Left ventricle myocardium superior (tissue), 1 donor: ENCODE measurements around the gene KRTAP17-1. TPM values are rescaled to one million over a fixed set of nuclear protein-coding genes. Genes with fewer than 3 reads are reported as not detected.
A peak's percentile ranks its signal among the peaks of the same experiment; 100 is the strongest.
"Not testable (repeated sequence)": the region's sequence is repeated elsewhere in the genome, so short reads cannot be mapped to it uniquely, and the experiment has no call there.

Experiments
- ATAC-seq: fragments of 200-7000 bp; cut with Tn5 transposase; one replicate; pipeline ENCODE4 v1.9.1; 2020; ENCODE audit warnings: mild to moderate bottlenecking, moderate library complexity
- DNase-seq: peaks from one replicate; pipeline ENCODE4 v3.0.0-alpha.2; 2020
- intact Hi-C: fragments of 100-400 bp; cut with micrococcal nuclease; formaldehyde crosslinking; loops from one replicate; pipeline ENCODE4 v1.11.0; 2022
- total RNA-seq: library from RNA; stranded (reverse); fragmentation: NEBNext Ultra II Directional; extraction: Animal tissue kit (Norgen Biotek cat#: 25700); gene quantifications from one replicate; pipeline ENCODE4 v1.2.1, GENCODE V29; 2021
- donor health status: DM: no; HTN: yes; CAD: no; lungs with severe emphysema.

Gene KRTAP17-1
- total RNA-seq, 1 donor from 2014 or later = not detected

GRCh38 chr17:41315814-41316445 lies 420 bp upstream of the KRTAP17-1 start:
- ATAC-seq (no peak), DNase-seq (no peak)
- intact Hi-C loops = no loop called here

- DNase-seq (no peak), ATAC-seq (no peak)
- intact Hi-C loops = no loop called here
Observed at GRCh38 chr17:41311111-41311510, 4.4 kb downstream of the KRTAP17-1 start.

- intact Hi-C loops = no loop called here
- DNase-seq (no peak), ATAC-seq (no peak)
Observed at GRCh38 chr17:41308918-41309359, 6.6 kb downstream of the KRTAP17-1 start, which contains the start of gene KRTAP16-1. TSS of gene KRTAP16-1 (minus strand) at chr17:41309309. CDS start at chr17:41309253, 56 bp downstream.

- intact Hi-C loops = no loop called here
- ATAC-seq (peak; percentile 99), DNase-seq (peak; percentile 71)
Observed at GRCh38 chr17:41308251-41308917, 7.1 kb downstream of the KRTAP17-1 start.

- no peak for DNase-seq
- no peak for ATAC-seq
- intact Hi-C loops = no loop called here
Observed at GRCh38 chr17:41307647-41308046, 7.9 kb downstream of the KRTAP17-1 start.

- DNase-seq = no peak
- intact Hi-C loops = no loop called here
- no peak for ATAC-seq
Observed at GRCh38 chr17:41304091-41304490, 11.4 kb downstream of the KRTAP17-1 start.

GRCh38 chr17:41302981-41303380 lies 12.5 kb downstream of the KRTAP17-1 start:
- ATAC-seq (no peak), DNase-seq (no peak)
- intact Hi-C loops = no loop called here

GRCh38 chr17:41301916-41302901 lies 13.3 kb downstream of the KRTAP17-1 start, which contains the start of gene KRTAP29-1:
TSS of gene KRTAP29-1 (minus strand) at chr17:41302851. CDS start at chr17:41302851, 0 bp downstream.
- ATAC-seq (peak; percentile 97), DNase-seq (peak; percentile 69)
- intact Hi-C loops = no loop called here

GRCh38 chr17:41301204-41301790 lies 14.2 kb downstream of the KRTAP17-1 start:
- intact Hi-C loops = no loop called here
- no peak for DNase-seq
- no peak for ATAC-seq

GRCh38 chr17:41298458-41299135 lies 16.9 kb downstream of the KRTAP17-1 start:
- DNase-seq = no peak
- intact Hi-C loops = no loop called here
- ATAC-seq = no peak

- intact Hi-C loops = no loop called here
- ATAC-seq (no peak), DNase-seq (no peak)
Observed at GRCh38 chr17:41296846-41297245, 18.7 kb downstream of the KRTAP17-1 start.

GRCh38 chr17:41294016-41294415 lies 21.5 kb downstream of the KRTAP17-1 start:
- intact Hi-C loops = no loop called here
- no peak for DNase-seq
- no peak for ATAC-seq

GRCh38 chr17:41287050-41287449 lies 28.5 kb downstream of the KRTAP17-1 start:
- ATAC-seq = no peak
- intact Hi-C loops = no loop called here
- no peak for DNase-seq

GRCh38 chr17:41284546-41284945 lies 31.0 kb downstream of the KRTAP17-1 start:
- ATAC-seq (no peak), DNase-seq (no peak)
- intact Hi-C loops = no loop called here

- intact Hi-C loops = no loop called here
- DNase-seq (no peak), ATAC-seq (no peak)
Observed at GRCh38 chr17:41284043-41284442, 31.5 kb downstream of the KRTAP17-1 start.

- DNase-seq = no peak
- intact Hi-C loops = no loop called here
Observed at GRCh38 chr17:41278176-41278955, 37.1 kb downstream of the KRTAP17-1 start.

GRCh38 chr17:41275648-41276190 lies 39.8 kb downstream of the KRTAP17-1 start, which contains the start of gene KRTAP9-7:
TSS of gene KRTAP9-7 (plus strand) at chr17:41275698. CDS start at chr17:41275698, 0 bp downstream.
- DNase-seq, ATAC-seq, intact Hi-C loops: not testable (repeated sequence)

More at GRCh38 chr17:41278176-41278955, 37.1 kb downstream of the KRTAP17-1 start:
- no peak for ATAC-seq
